Gastroesophageal sphincter (tissue), 4 donors: ENCODE data around the gene SNRNP48. TPM values are rescaled to one million over a fixed set of nuclear protein-coding genes. Genes with fewer than 3 reads are reported as not detected.

Experiments used
- ATAC-seq: fragments of 150-250 bp; one replicate; pipeline ENCODE4 v1.9.1; 2016; ENCODE audit warnings: mild to moderate bottlenecking, moderate library complexity
- H3K27ac ChIP-seq, 4 donors: fragments of 200-600 bp; sonication (generic) in 3 of 4; 1 replicate in 3 of 4; 2 replicates in 1 of 4; pipeline ENCODE4 v1.5.1; 2016 to 2019
- H3K27me3 ChIP-seq: fragments of 200-600 bp; sonication (generic); one replicate; pipeline ENCODE4 v1.5.1; 2019
- H3K36me3 ChIP-seq, 2 donors: fragments of 200-600 bp; sonication (generic); one replicate each; pipeline ENCODE4 v1.5.1; 2019; ENCODE audit warnings: control low read depth in 1 of 2
- H3K4me1 ChIP-seq, 3 donors: fragments of 200-600 bp; sonication (generic); 1 replicate in 2 of 3; 2 replicates in 1 of 3; pipeline ENCODE4 v1.5.1; 2016 to 2019; ENCODE audit warnings: control low read depth in 2 of 3
- H3K4me3 ChIP-seq, 2 donors: fragments of 200-600 bp; sonication (generic); one replicate each; pipeline ENCODE4 v1.5.1; 2019; ENCODE audit warnings: mild to moderate bottlenecking in 1 of 2, moderate library complexity in 1 of 2
- H3K9me3 ChIP-seq, 3 donors: fragments of 200-600 bp; sonication (generic); one replicate each; pipeline ENCODE4 v1.5.1; 2017 to 2019; ENCODE audit warnings: control low read depth in 2 of 3
- CTCF ChIP-seq, 4 experiments: fragments of 200-600 bp in 2 of 4; fragments of 450-650 bp in 2 of 4; sonication (generic) in 1 of 4; IDR thresholded peaks; one replicate each; pipeline ENCODE4 v1.5.1; 2017 to 2019; ENCODE audit warnings: antibody characterized with exemption in 4 of 4, mild to moderate bottlenecking in 2 of 4, moderate library complexity in 2 of 4
- EP300 ChIP-seq: sonication (generic); formaldehyde crosslinking; IDR thresholded peaks from one replicate; pipeline ENCODE4 v1.6.1; 2017; ENCODE audit warnings: antibody characterized with exemption, mild to moderate bottlenecking
- POLR2A ChIP-seq, 2 donors: fragments of 450-650 bp; IDR thresholded peaks; one replicate each; pipeline ENCODE4 v1.6.1; 2017; ENCODE audit warnings: antibody characterized with exemption in 2 of 2, mild to moderate bottlenecking in 2 of 2, moderate library complexity in 1 of 2
- POLR2AphosphoS5 ChIP-seq: sonication (generic); formaldehyde crosslinking; IDR thresholded peaks from one replicate; pipeline ENCODE4 v1.6.1; 2017; ENCODE audit warnings: antibody characterized with exemption
- WGBS, 2 donors: methylation state at CpG; one replicate each; pipeline ENCODE4 v1.1.5; 2018; ENCODE audit warnings: low coverage in 1 of 2; 5-methylcytosine and 5-hydroxymethylcytosine counted together
- total RNA-seq, 4 donors: library from RNA; depleted of rRNA; stranded (reverse); fragments of >200 nt; gene quantifications; one replicate each; pipeline ENCODE4 v1.1.0, GENCODE V29; 2016

The SNRNP48 gene
- total RNA-seq, 4 donors from 2014 or later: 11.4 to 18.9 (median 13.9) TPM

- no peak for ATAC-seq
- Histone ChIP-seq H3K4me3 (no peak overlapping the region), H3K36me3 (no peaks in the 10 kb centered on the region), H3K4me1 (no peaks in the 10 kb centered on the region), H3K27ac (no peak overlapping the region), H3K9me3 (no peaks in the 10 kb centered on the region), H3K27me3 (peaks cover 42% of the 10 kb centered on the region)
- TF ChIP-seq POLR2AphosphoS5 (no peak), CTCF (IDR thresholded peaks at IDR 0.05) (no peak), EP300 (no peak), POLR2A (IDR thresholded peaks at IDR 0.05) (no peak)
- WGBS, 2 donors: 68 to 71% methylated on average over 4 to 6 of the region's 6 CpGs
Measured at GRCh38 chr6:7554533-7555275, 35.3 kb upstream of the SNRNP48 start.

DNA sequence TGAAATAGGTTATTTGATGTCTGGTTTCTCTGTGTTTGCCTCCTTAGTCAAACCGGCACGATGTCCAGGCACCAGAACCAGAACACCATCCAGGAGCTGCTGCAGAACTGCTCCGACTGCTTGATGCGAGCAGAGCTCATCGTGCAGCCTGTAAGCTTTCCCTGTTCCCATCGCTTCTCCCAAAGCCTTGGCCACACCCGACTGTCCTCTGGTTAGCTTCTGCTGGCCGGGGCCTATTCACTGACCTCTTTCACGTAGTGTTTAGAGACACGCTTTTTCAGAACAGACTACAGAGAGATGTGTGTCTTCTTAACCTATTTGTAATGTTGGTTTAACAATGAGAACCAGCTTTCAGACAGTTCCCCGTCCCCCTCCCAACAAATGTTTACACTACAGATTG, 34.3 kb upstream of the SNRNP48 start:
- Histone ChIP-seq H3K4me3 (no peak overlapping the region), H3K27me3 (peaks cover 41% of the 10 kb centered on the region), H3K27ac (no peak overlapping the region), H3K9me3 (no peaks in the 10 kb centered on the region), H3K4me1 (no peaks in the 10 kb centered on the region), H3K36me3 (no peaks in the 10 kb centered on the region)
- TF ChIP-seq POLR2AphosphoS5 (no peak), EP300 (no peak), CTCF (IDR thresholded peaks at IDR 0.05) (no peak), POLR2A (IDR thresholded peaks at IDR 0.05) (no peak)
- 72 to 73% methylated on average over 11 of the region's 11 CpGs for WGBS, 2 donors
- ATAC-seq: no peak

DNA sequence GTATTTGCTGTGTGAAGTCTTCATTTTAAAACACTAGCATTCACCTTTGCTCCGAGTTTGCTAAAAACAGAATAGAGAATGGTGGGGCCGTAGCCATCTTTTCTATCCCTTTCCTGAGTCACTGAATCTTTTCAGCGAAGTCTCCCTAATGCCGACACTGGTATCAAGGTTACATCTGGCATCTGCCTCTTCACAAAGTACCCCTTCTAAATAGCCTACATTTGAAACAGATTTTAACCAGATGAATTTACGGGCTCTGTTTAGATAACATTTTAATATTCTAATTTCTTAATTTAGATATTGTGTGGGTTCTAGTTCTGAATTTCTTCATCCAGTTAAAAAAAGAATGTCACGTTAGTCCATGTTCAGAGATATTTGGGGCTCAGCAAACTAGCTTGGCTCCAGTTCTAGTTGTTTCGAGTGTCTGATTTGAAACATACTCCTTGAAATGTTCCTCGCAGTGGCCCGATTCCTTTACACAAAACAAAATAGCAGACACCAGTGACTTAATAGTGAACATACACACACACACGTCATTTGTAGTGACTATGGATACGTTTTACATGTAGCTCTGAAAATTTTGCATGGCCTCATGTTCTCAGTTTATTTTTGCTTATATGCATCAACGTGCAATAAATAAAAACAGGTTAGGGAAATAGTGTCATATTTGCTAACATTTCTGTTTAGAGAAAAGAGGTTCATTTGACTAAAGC, 33.4 kb upstream of the SNRNP48 start:
- Histone ChIP-seq H3K27me3 (peaks cover 45% of the 10 kb centered on the region), H3K4me1 (no peaks in the 10 kb centered on the region), H3K4me3 (no peak overlapping the region), H3K36me3 (no peaks in the 10 kb centered on the region), H3K27ac (no peak overlapping the region), H3K9me3 (no peaks in the 10 kb centered on the region)
- TF ChIP-seq EP300: no peak
- TF ChIP-seq POLR2A (IDR thresholded peaks at IDR 0.05): no peak
- TF ChIP-seq CTCF (IDR thresholded peaks at IDR 0.05): no peak
- TF ChIP-seq POLR2AphosphoS5: no peak
- WGBS, 2 donors: 79 to 87% methylated on average over 11 to 12 of the region's 12 CpGs
- no peak for ATAC-seq

- TF ChIP-seq CTCF (IDR thresholded peaks at IDR 0.05) (no peak), POLR2AphosphoS5 (no peak), POLR2A (IDR thresholded peaks at IDR 0.05) (no peak)
- Histone ChIP-seq H3K27ac (no peak overlapping the region), H3K9me3 (no peaks in the 10 kb centered on the region), H3K4me3 (no peak overlapping the region), H3K27me3 (peaks cover 52% of the 10 kb centered on the region), H3K36me3 (no peaks in the 10 kb centered on the region), H3K4me1 (no peaks in the 10 kb centered on the region)
- ATAC-seq: no peak
- 86 to 90% methylated on average over 2 of the region's 2 CpGs for WGBS, 2 donors
Measured at GRCh38 chr6:7557652-7558051, 32.3 kb upstream of the SNRNP48 start.

DNA sequence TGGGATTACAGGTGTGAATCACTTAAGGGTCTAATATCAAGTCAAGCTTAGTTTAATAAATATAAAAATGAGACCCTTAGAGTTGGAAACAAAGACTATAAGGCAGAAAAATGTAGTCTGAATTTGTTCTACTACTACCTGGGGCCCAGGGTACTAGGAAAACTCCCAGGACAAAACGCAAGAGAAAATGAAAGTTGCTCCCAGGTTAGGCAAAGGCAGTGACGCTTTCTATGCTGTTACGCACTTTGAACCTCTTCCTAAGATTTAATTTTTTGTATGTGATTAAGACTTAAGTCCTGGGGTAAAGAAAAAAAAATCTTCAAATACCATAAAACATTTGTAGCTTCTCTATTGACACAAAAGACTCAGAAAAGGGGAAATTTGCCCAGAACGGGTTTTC, 31.2 kb upstream of the SNRNP48 start:
- Histone ChIP-seq H3K4me3 (no peak overlapping the region), H3K27me3 (peaks cover 56% of the 10 kb centered on the region), H3K4me1 (no peaks in the 10 kb centered on the region), H3K9me3 (no peaks in the 10 kb centered on the region), H3K27ac (no peak overlapping the region), H3K36me3 (no peaks in the 10 kb centered on the region)
- 81 to 83% methylated on average over 4 of the region's 4 CpGs for WGBS, 2 donors
- TF ChIP-seq POLR2AphosphoS5 (no peak), EP300 (no peak), POLR2A (IDR thresholded peaks at IDR 0.05) (no peak), CTCF (IDR thresholded peaks at IDR 0.05) (no peak)
- no peak for ATAC-seq
